GM21360 (cell line): ENCODE data around the gene HLCS.

Experiments
- ATAC-seq: cut with Tn5 transposase; IDR thresholded peaks from one replicate; pipeline ENCODE4 v1.9.1; 2021; ENCODE audit warnings: mild to moderate bottlenecking, moderate library complexity; ENCODE audit not compliant: unreplicated experiment

Gene HLCS

GRCh38 chr21:36749935-36750575 is 216.4 kb downstream of the HLCS start:
- ATAC-seq, result no peak

- ATAC-seq, result no peak
Observed at GRCh38 chr21:36747815-36748383, 218.6 kb downstream of the HLCS start.

GRCh38 chr21:36747041-36747814 is 219.2 kb downstream of the HLCS start:
- ATAC-seq, result no peak

- no peak for ATAC-seq
Observed at GRCh38 chr21:36745459-36745858, 221.0 kb downstream of the HLCS start.

GRCh38 chr21:36744560-36745231 is 221.8 kb downstream of the HLCS start:
- ATAC-seq, result no peak

GRCh38 chr21:36744190-36744559 is 222.3 kb downstream of the HLCS start:
- no peak for ATAC-seq

- no peak for ATAC-seq
Observed at GRCh38 chr21:36743446-36743845, 223.0 kb downstream of the HLCS start.

- no peak for ATAC-seq
Observed at GRCh38 chr21:36743008-36743407, 223.5 kb downstream of the HLCS start.

- no peak for ATAC-seq
Observed at GRCh38 chr21:36741506-36741905, 225.0 kb downstream of the HLCS start.

GRCh38 chr21:36738489-36739126 is 227.9 kb downstream of the HLCS start:
- no peak for ATAC-seq

GRCh38 chr21:36735724-36736320 is 230.6 kb downstream of the HLCS start:
- ATAC-seq, result no peak

GRCh38 chr21:36735201-36735515 is 231.3 kb downstream of the HLCS start:
- ATAC-seq, result no peak

- no peak for ATAC-seq
Observed at GRCh38 chr21:36734367-36735200, 231.9 kb downstream of the HLCS start.

- ATAC-seq, result no peak
Observed at GRCh38 chr21:36733857-36734256, 232.6 kb downstream of the HLCS start.

- no peak for ATAC-seq
Observed at GRCh38 chr21:36732761-36733160, 233.7 kb downstream of the HLCS start.

GRCh38 chr21:36732217-36732616 is 234.3 kb downstream of the HLCS start:
- no peak for ATAC-seq

- ATAC-seq, result no peak
Observed at GRCh38 chr21:36730291-36731281, 235.9 kb downstream of the HLCS start.

GRCh38 chr21:36729310-36729970 is 237.0 kb downstream of the HLCS start:
- no peak for ATAC-seq
